PC-3 (cell line): ENCODE results near the gene RPS19BP1. TPM values are rescaled to one million over a fixed set of nuclear protein-coding genes. Genes with fewer than 3 reads are reported as not detected.

Experiments
- ATAC-seq: fragments of 200-7000 bp; cut with Tn5 transposase; 2 replicates; pipeline ENCODE4 v1.9.1; 2020; ENCODE audit warnings: mild to moderate bottlenecking, moderate library complexity
- BruUV-seq: library from RNA; stranded (reverse); fragments of 400-500 nt; replicated peaks from 2 replicates; lab custom pipeline; 2021; lab: Mats Ljungman, UMichigan
- CTCF ChIA-PET: fragments of 300-600 bp; sonication (Branson Sonifier 250); formaldehyde crosslinking; loops from one replicate; lab custom pipeline; 2022; ENCODE audit warnings: antibody characterized with exemption; lab: Charles Lee
- POLR2A ChIA-PET: fragments of 300-600 bp; sonication (Branson Sonifier 250); formaldehyde crosslinking; loops from one replicate; lab custom pipeline; 2022; ENCODE audit warnings: antibody characterized with exemption; ENCODE audit not compliant: unreplicated experiment; lab: Charles Lee
- DNase-seq: peaks from one replicate; pipeline ENCODE4 v3.0.0-alpha.2; 2015
- H2AFZ ChIP-seq: fragments of 300-600 bp; sonication (generic); 2 replicates; pipeline ENCODE4 v1.6.0; 2016; ENCODE audit warnings: antibody characterized with exemption, low read length
- H3F3A ChIP-seq: fragments of 300-600 bp; sonication (generic); one replicate; pipeline ENCODE4 v1.6.0; 2017; ENCODE audit warnings: antibody characterized with exemption, low read length, control low read depth, mild to moderate bottlenecking; ENCODE audit not compliant: unreplicated experiment
- H3K27ac ChIP-seq: fragments of 300-600 bp; sonication (generic); 2 replicates; pipeline ENCODE4 v1.5.1; 2016; ENCODE audit warnings: mild to moderate bottlenecking, low read length
- H3K27me3 ChIP-seq: fragments of 300-600 bp; sonication (generic); 2 replicates; pipeline ENCODE4 v1.6.1; 2016; ENCODE audit warnings: low read length, mixed read lengths
- H3K36me3 ChIP-seq: fragments of 300-600 bp; sonication (generic); 2 replicates; pipeline ENCODE4 v1.6.1; 2016; ENCODE audit warnings: low read depth, mixed run types, low read length, mixed read lengths
- H3K4me1 ChIP-seq: fragments of 300-600 bp; sonication (generic); 2 replicates; pipeline ENCODE4 v1.5.1; 2016; ENCODE audit warnings: low read length; ENCODE audit not compliant: insufficient read depth
- H3K4me2 ChIP-seq: fragments of 300-600 bp; sonication (generic); 2 replicates; pipeline ENCODE4 v1.6.0; 2016; ENCODE audit warnings: low read length
- H3K4me3 ChIP-seq: fragments of 300-600 bp; sonication (generic); 2 replicates; pipeline ENCODE4 v1.5.1; 2016; ENCODE audit warnings: mild to moderate bottlenecking, low read length, mixed read lengths
- H3K79me2 ChIP-seq: fragments of 300-600 bp; sonication (generic); 2 replicates; pipeline ENCODE4 v1.6.1; 2017; ENCODE audit warnings: low read length, mixed read lengths
- H3K9ac ChIP-seq: fragments of 300-600 bp; sonication (generic); 2 replicates; pipeline ENCODE4 v1.6.0; 2016; ENCODE audit warnings: mild to moderate bottlenecking, low read length
- H3K9me2 ChIP-seq: fragments of 300-600 bp; sonication (generic); replicated peaks from 2 replicates; pipeline ENCODE4 v1.6.1; 2016; ENCODE audit warnings: mixed run types, low read length, mixed read lengths
- H3K9me3 ChIP-seq: fragments of 300-600 bp; sonication (generic); 2 replicates; pipeline ENCODE4 v1.6.1; 2016; ENCODE audit warnings: low read length, mixed read lengths
- H4K20me1 ChIP-seq: fragments of 300-600 bp; sonication (generic); 2 replicates; pipeline ENCODE4 v1.6.1; 2016; ENCODE audit warnings: low read length, mixed read lengths
- CTCF ChIP-seq: fragments of 300-600 bp; sonication (generic); conservative IDR thresholded peaks from 2 replicates; pipeline ENCODE4 v1.5.1; 2017; ENCODE audit warnings: antibody characterized with exemption, low read depth, mild to moderate bottlenecking, low read length
- EZH2 ChIP-seq: fragments of 300-600 bp; sonication (generic); IDR thresholded peaks from one replicate; pipeline ENCODE4 v1.6.1; 2017; ENCODE audit warnings: antibody characterized with exemption, mild to moderate bottlenecking, low read length; ENCODE audit not compliant: unreplicated experiment
- EZH2phosphoT487 ChIP-seq: fragments of 300-600 bp; sonication (generic); IDR thresholded peaks from 2 replicates; pipeline ENCODE4 v1.6.1; 2018; ENCODE audit warnings: mild to moderate bottlenecking, antibody characterized with exemption, low read length, borderline replicate concordance
- intact Hi-C: fragments of 100-400 bp; cut with micrococcal nuclease; formaldehyde crosslinking; loops from 2 replicates; pipeline ENCODE4 v1.9.0; 2023
- total RNA-seq: library from RNA; depleted of rRNA; stranded (reverse); fragments of >200 nt; gene quantifications from 2 replicates; pipeline ENCODE4 v1.2.3, GENCODE V29; 2014

Gene RPS19BP1
- total RNA-seq, 1 experiment from 2014 or later, result 253 TPM

- H3F3A ChIP-seq, result no peaks in the 10 kb centered on the region
- H2AFZ ChIP-seq, result no peak overlapping the region
- H3K4me2 ChIP-seq, result no peak overlapping the region
- H3K36me3 ChIP-seq, result no peaks in the 10 kb centered on the region
- ChIA-PET POLR2A (no interaction called here), CTCF (no interaction called here)
- intact Hi-C loops, result no loop called here
- ATAC-seq (no peak), DNase-seq (no peak)
- H3K79me2 ChIP-seq, result no peaks in the 10 kb centered on the region
- no peaks in the 10 kb centered on the region for H3K9me2 ChIP-seq
- H3K27ac ChIP-seq, result no peak overlapping the region
- no peak overlapping the region for H3K4me3 ChIP-seq
- no peaks in the 10 kb centered on the region for H3K9me3 ChIP-seq
- no peaks in the 10 kb centered on the region for H4K20me1 ChIP-seq
- H3K27me3 ChIP-seq, result peaks cover 32% of the 10 kb centered on the region
- no TSS peak for BruUV-seq
- TF ChIP-seq EZH2, result no peak
- no peak for TF ChIP-seq EZH2phosphoT487
- no peak for TF ChIP-seq CTCF
- H3K9ac ChIP-seq, result no peak overlapping the region
- H3K4me1 ChIP-seq, result no peaks in the 10 kb centered on the region
These were observed 20.9 kb upstream of the RPS19BP1 start for GRCh38 chr22:39553429-39553828.

GRCh38 chr22:39547587-39547947, 15.0 kb upstream of the RPS19BP1 start:
- CTCF ChIA-PET, result interaction anchor here (0.9 kb wide), 2 partner anchors 11 to 477 kb away, joined by 3 to 5 read pairs; no protein-coding TSS in a partner anchor
- peaks cover 4% of the 10 kb centered on the region; the same call in 1 of the 2 replicates for H3K4me1 ChIP-seq
- no TSS peak for BruUV-seq
- no peaks in the 10 kb centered on the region for H3K36me3 ChIP-seq
- H3K79me2 ChIP-seq, result no peaks in the 10 kb centered on the region
- ATAC-seq, result no peak
- H3K27ac ChIP-seq, result no peak overlapping the region
- TF ChIP-seq EZH2, result no peak
- no peak for TF ChIP-seq CTCF
- no peak for TF ChIP-seq EZH2phosphoT487
- H3K9ac ChIP-seq, result no peak overlapping the region
- H3K9me2 ChIP-seq, result no peaks in the 10 kb centered on the region
- no peak overlapping the region for H2AFZ ChIP-seq
- H4K20me1 ChIP-seq, result no peaks in the 10 kb centered on the region
- no peak overlapping the region for H3K4me2 ChIP-seq
- DNase-seq, result no peak
- H3K9me3 ChIP-seq, result no peaks in the 10 kb centered on the region
- peaks cover 11% of the 10 kb centered on the region; the same call in 1 of the 2 replicates for H3K27me3 ChIP-seq
- POLR2A ChIA-PET, result no interaction called here
- no peaks in the 10 kb centered on the region for H3F3A ChIP-seq
- H3K4me3 ChIP-seq, result no peak overlapping the region
- intact Hi-C loops, result no loop called here

GRCh38 chr22:39546889-39547586, 14.5 kb upstream of the RPS19BP1 start:
- peak; percentile 68 for ATAC-seq
- H4K20me1 ChIP-seq, result no peaks in the 10 kb centered on the region
- H3F3A ChIP-seq, result no peaks in the 10 kb centered on the region
- peaks cover 11% of the 10 kb centered on the region; the same call in 1 of the 2 replicates for H3K27me3 ChIP-seq
- ChIA-PET CTCF (interaction anchor here (0.9 kb wide), 2 partner anchors 10 to 477 kb away, joined by 3 to 5 read pairs; no protein-coding TSS in a partner anchor), POLR2A (no interaction called here)
- no TSS peak for BruUV-seq
- TF ChIP-seq CTCF (no peak), EZH2 (no peak), EZH2phosphoT487 (no peak)
- no peak overlapping the region for H3K9ac ChIP-seq
- intact Hi-C loops, result no loop called here
- no peak overlapping the region for H3K27ac ChIP-seq
- DNase-seq, result peak; percentile 45
- no peak overlapping the region for H2AFZ ChIP-seq
- no peaks in the 10 kb centered on the region for H3K79me2 ChIP-seq
- peaks cover 4% of the 10 kb centered on the region; the same call in 1 of the 2 replicates for H3K4me1 ChIP-seq
- no peaks in the 10 kb centered on the region for H3K9me2 ChIP-seq
- H3K9me3 ChIP-seq, result no peaks in the 10 kb centered on the region
- no peaks in the 10 kb centered on the region for H3K36me3 ChIP-seq
- H3K4me2 ChIP-seq, result peak overlapping the region; percentile 39; the same call in 1 of the 2 replicates
- H3K4me3 ChIP-seq, result no peak overlapping the region
